ENCODE results near the gene HSF4.

DNA sequence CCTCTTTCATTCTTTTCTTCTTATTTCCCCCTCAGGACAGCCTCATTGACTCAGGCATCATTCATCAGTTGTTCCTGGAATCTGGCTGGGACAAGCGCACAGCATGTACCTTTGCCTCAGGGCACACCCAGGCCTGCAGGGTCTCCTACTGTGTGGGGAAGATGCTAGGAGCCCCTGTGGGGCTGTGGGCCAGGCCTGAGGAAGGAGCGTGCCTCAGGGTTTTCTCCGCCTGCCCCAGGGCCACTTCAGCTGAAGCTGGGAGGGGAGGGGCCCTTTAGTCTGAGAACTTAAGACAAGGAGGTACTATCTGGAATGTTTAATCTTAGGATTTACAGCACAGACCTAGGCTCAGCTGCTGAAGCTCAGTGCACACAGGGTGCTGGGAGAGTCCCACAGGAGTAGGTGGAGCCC is 42.3 kb downstream of the HSF4 start:
- TF ChIP-seq, protein P1, sequence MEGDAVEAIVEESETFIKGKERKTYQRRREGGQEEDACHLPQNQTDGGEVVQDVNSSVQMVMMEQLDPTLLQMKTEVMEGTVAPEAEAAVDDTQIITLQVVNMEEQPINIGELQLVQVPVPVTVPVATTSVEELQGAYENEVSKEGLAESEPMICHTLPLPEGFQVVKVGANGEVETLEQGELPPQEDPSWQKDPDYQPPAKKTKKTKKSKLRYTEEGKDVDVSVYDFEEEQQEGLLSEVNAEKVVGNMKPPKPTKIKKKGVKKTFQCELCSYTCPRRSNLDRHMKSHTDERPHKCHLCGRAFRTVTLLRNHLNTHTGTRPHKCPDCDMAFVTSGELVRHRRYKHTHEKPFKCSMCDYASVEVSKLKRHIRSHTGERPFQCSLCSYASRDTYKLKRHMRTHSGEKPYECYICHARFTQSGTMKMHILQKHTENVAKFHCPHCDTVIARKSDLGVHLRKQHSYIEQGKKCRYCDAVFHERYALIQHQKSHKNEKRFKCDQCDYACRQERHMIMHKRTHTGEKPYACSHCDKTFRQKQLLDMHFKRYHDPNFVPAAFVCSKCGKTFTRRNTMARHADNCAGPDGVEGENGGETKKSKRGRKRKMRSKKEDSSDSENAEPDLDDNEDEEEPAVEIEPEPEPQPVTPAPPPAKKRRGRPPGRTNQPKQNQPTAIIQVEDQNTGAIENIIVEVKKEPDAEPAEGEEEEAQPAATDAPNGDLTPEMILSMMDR (IDR thresholded peaks at IDR 0.05): no peak
- TF ChIP-seq, protein P2, sequence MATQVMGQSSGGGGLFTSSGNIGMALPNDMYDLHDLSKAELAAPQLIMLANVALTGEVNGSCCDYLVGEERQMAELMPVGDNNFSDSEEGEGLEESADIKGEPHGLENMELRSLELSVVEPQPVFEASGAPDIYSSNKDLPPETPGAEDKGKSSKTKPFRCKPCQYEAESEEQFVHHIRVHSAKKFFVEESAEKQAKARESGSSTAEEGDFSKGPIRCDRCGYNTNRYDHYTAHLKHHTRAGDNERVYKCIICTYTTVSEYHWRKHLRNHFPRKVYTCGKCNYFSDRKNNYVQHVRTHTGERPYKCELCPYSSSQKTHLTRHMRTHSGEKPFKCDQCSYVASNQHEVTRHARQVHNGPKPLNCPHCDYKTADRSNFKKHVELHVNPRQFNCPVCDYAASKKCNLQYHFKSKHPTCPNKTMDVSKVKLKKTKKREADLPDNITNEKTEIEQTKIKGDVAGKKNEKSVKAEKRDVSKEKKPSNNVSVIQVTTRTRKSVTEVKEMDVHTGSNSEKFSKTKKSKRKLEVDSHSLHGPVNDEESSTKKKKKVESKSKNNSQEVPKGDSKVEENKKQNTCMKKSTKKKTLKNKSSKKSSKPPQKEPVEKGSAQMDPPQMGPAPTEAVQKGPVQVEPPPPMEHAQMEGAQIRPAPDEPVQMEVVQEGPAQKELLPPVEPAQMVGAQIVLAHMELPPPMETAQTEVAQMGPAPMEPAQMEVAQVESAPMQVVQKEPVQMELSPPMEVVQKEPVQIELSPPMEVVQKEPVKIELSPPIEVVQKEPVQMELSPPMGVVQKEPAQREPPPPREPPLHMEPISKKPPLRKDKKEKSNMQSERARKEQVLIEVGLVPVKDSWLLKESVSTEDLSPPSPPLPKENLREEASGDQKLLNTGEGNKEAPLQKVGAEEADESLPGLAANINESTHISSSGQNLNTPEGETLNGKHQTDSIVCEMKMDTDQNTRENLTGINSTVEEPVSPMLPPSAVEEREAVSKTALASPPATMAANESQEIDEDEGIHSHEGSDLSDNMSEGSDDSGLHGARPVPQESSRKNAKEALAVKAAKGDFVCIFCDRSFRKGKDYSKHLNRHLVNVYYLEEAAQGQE (IDR thresholded peaks at IDR 0.05; ENCODE audit: insufficient read depth in 1 of 2, low read depth in 2 of 2, low read length in 1 of 2): no peak
- TF ChIP-seq POLR2AphosphoS5 (IDR thresholded peaks at IDR 0.05; ENCODE audit: low read depth, low read length): no peak
- no peak for TF ChIP-seq TCF7L2 (IDR thresholded peaks at IDR 0.05; ENCODE audit: low read depth, low read length)
- TF ChIP-seq SIN3A (IDR thresholded peaks at IDR 0.05; ENCODE audit: borderline replicate concordance, insufficient read depth, low read depth, low read length): no peak

All from Panc1 (cell line).